Left cardiac atrium (tissue), 4 donors: Measurements from ENCODE around the gene DNM1. TPM values are rescaled to one million over a fixed set of nuclear protein-coding genes. Genes with fewer than 3 reads are reported as not detected.
A peak's percentile ranks its signal among the peaks of the same experiment; 100 is the strongest.

Experiments used
- ATAC-seq, 2 donors: fragments of 200-7000 bp; cut with Tn5 transposase; one replicate each; pipeline ENCODE4 v1.9.1; 2020; ENCODE audit warnings: mild to moderate bottlenecking in 2 of 2, moderate library complexity in 2 of 2
- DNase-seq: peaks from one replicate; pipeline ENCODE4 v3.0.0-alpha.2; 2020
- intact Hi-C, 2 donors: fragments of 100-400 bp; cut with DNase I; formaldehyde crosslinking; loops; one replicate each; pipeline versions ENCODE4 v1.14.1 to v1.15.1; 2022 to 2023
- long read RNA-seq: library from polyadenylated mRNA; unstranded; transcript quantifications from one replicate; pipeline ENCODE4 v2.0.0, GENCODE V29; 2021
- total RNA-seq, 2 donors: library from RNA; stranded (reverse); fragmentation: NEBNext Ultra II Directional; extraction: Animal tissue kit (Norgen Biotek cat#: 25700); gene quantifications; one replicate each; pipeline ENCODE4 v1.2.1, GENCODE V29; 2021
- donor health status: DM: no; HTN: yes; CAD: no.
- donor health status: DM: no; HTN: yes; CAD: no; lungs with severe emphysema.
- donor health status: DM: yes; HTN: yes; CAD: no.
- donor health status: Dilated cardiomyopathy.

DNM1 gene
- total RNA-seq: 10 to 100 TPM; 11.3 to 14.0 TPM
- long read RNA-seq: 0 reads

GRCh38 chr9:128203024-128203706 is at the start of gene DNM1:
DNM1 (plus strand) TSS chr9:128203379; CDS start chr9:128203471, 92 bp downstream.
- ATAC-seq (peak; percentile 85 to 93), DNase-seq (peak; percentile 62)
- intact Hi-C loops: no loop called here

GRCh38 chr9:128153947-128154695 is 49.1 kb upstream of the DNM1 start:
- intact Hi-C loops: no loop called here
- ATAC-seq (no peak), DNase-seq (peak; percentile 17)

DNA sequence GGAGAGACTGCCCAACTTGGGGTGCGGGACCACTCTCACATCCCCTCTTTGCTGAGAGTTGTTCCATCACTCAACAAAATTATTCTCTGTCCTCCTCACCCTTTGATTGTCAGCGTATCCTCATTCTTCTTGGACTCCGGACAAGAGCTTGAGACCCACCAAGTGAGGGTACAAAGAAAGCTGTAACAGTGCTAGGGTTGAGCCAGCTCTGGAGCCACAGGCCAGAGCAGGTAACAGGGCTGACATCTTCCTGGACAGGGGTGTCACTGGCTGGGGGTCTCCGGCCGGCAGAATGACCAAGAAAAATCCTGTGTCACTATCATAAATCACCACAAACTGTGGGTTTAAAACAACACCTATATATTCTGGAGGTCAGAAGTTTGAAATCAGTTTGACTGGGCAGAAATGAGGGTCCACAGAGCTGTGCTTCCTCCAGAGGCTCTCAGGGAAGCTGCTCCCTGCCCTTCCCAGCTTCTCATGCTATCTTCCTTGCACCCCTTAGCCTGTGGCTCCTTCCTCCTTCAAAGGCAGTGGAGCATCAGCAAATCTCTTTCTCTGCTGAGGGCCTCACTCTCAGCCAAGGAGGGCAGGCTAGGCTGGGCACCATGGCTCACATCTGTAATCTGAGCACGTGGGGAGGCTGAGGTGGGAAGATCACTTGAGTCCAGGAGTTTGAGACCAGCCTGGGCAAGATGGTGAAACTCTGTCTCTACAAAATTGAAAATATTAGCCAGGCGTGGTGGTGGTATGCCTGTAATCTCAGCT is 47.3 kb upstream of the DNM1 start:
- ATAC-seq (no peak), DNase-seq (peak; percentile 5)
- intact Hi-C loops: no loop called here

GRCh38 chr9:128159522-128159783 is 43.7 kb upstream of the DNM1 start:
- intact Hi-C loops: no loop called here
- DNase-seq (no peak), ATAC-seq (no peak)

- peak; percentile 95 to 97 for ATAC-seq
- intact Hi-C loops: no loop called here
- peak; percentile 95 for DNase-seq
Observed at GRCh38 chr9:128159784-128160602, 43.2 kb upstream of the DNM1 start, which contains the start of gene BBLN. BBLN (plus strand) TSS chr9:128160265; CDS start chr9:128160408, 143 bp downstream.

GRCh38 chr9:128160603-128160987 is 42.6 kb upstream of the DNM1 start:
- ATAC-seq: peak in 1 of 2 donors; percentile 4
- peak; percentile 54 for DNase-seq
- intact Hi-C loops: no loop called here

DNA sequence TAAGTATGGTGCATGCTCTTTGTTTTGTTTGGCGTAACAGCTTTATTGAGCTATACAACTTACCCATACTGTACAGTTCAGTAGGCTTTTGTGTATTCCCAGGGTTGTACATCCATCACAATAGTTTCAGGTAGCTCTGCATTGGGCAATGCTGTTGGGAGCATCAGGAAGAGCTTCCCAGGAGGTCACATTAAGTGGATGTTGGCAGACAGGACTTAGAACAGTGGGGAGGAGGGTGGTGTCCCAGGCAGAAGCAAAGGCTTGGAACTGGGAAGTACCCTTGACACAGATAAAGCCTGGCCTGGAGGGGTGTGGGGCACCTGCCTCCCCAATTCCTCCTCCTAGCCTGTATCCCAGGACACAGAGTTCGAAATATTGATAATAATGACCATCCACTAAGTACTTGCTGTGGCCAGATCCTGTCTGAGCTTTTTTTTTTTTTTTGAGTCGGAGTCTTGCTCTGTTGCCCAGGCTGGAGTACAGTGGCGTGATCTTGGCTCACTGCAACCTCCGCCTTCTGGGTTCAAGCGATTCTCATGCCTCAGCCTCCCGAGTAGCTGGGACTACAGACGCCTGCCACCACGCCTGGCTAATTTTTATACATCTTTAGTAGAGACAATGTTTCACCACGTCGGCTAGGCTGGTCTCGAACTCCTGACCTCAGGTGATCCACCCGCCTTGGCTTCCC is 41.8 kb upstream of the DNM1 start:
- intact Hi-C loops: no loop called here
- no peak for DNase-seq
- peak in 1 of 2 donors; percentile 2 for ATAC-seq

- intact Hi-C loops: no loop called here
- ATAC-seq (peak in 1 of 2 donors; percentile 44), DNase-seq (peak; percentile 63)
Observed at GRCh38 chr9:128162215-128163026, 40.8 kb upstream of the DNM1 start.

- intact Hi-C loops: no loop called here
- ATAC-seq: no peak
- DNase-seq: no peak
Observed at GRCh38 chr9:128163027-128163515, 40.1 kb upstream of the DNM1 start.

DNA sequence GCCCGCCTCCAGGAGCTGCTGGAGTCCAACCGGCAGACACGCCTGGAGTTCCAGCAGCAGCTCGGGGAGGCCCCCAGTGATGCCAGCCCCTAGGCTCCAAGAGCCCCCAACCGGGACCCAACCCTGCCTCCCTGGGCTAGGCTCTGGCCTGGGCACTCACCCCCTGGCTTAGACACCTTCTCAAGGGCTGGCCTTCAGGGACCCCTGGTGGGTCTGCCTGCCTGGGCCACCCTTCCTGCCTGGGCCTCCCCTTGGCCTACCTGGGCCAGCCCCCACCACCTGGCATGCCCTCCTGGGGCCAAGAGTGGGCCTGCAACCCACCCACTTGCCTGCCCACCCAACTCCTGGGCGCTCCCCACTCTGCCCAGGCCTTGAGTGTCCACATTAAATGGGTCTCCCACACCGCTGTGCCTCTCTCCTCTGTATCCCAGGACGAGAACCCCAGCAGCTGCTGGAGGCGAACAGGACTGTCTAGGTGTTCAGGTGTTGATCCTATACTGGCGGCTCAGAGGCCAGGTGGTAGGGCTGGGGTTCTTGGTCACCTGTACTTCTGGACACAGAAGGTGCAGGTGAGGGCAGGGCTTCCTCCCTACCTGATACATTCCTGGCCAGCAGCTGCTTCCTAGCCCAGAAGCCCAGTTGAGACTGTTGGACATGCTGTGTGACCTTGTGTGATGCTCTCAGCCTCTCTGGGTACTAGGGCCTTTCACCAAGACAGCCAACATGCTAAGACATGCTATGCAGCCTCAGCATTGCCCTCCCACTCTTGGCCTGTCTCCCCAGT is 39.5 kb upstream of the DNM1 start:
- intact Hi-C loops: no loop called here
- DNase-seq: no peak
- no peak for ATAC-seq

GRCh38 chr9:128164307-128164885 is 38.8 kb upstream of the DNM1 start:
- intact Hi-C loops: no loop called here
- DNase-seq: no peak
- ATAC-seq: no peak

GRCh38 chr9:128166169-128166568 is 37.0 kb upstream of the DNM1 start:
- intact Hi-C loops: no loop called here
- DNase-seq (no peak), ATAC-seq (no peak)

DNA sequence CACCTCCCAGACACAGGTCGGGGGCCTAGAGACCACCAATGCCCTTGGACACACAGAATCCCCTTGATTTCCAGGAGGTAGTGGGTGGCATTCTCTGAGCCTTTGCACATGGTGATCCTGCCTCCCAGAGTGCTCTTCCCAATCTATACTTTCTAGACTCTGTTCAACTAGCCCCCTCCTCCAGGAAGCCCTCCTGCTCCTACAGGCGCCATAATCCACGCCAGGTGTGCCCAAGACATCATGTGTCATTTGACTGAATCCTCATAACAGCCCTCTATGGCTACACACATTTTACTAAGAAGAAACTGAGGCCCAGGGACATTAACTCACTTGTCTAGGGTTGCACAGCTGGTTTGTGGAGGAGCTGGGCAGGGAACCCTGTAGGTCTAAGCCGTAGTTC is 36.0 kb upstream of the DNM1 start:
- intact Hi-C loops: no loop called here
- ATAC-seq (no peak), DNase-seq (no peak)

GRCh38 chr9:128168731-128169308 is 34.4 kb upstream of the DNM1 start:
- intact Hi-C loops: no loop called here
- ATAC-seq (no peak), DNase-seq (no peak)

DNA sequence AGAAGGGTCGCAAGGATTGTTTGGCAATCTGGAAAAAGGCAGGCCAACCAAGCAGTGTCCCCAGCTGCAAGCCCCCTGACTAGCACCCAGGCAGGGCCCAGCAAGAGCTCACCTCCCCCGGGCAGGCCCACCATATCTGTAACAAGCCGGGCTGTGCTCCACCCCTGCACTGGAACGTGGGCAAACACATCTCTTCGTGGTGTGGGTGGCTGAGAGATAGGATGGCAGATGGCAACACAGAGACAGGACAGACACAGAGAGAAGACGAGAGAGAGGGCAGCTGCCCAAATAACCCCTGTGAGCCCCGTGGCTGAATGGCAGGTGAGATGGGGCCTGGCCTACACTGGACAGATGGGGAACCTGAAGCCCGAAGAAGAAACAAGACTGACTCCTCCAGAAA is 33.7 kb upstream of the DNM1 start:
- intact Hi-C loops: no loop called here
- DNase-seq (no peak), ATAC-seq (no peak)

DNA sequence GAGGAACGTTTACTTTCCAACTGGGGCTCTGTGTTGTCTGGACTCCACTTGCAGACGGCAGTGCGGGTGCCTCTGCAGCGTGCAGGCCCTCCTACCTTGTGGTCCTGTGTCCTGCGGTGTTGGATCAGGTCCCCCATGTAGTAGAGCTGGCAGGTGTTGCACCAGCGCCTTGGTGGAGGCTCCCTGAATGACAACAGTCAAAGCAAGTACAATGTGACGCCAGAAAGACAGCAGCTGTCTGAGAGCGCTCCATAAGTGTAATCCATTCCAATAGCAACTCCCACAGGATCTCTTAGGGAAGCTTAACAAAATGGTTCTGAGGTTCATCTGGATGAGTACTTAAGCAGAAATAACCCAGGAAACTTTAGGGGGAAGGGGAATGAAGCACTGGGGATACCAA is 33.3 kb upstream of the DNM1 start:
- intact Hi-C loops: no loop called here
- DNase-seq: no peak
- ATAC-seq: no peak
